Liver (tissue), 9 donors: ENCODE results near the gene SPOP. TPM values are rescaled to one million over a fixed set of nuclear protein-coding genes. Genes with fewer than 3 reads are reported as not detected.

Experiments
- DNase-seq: peaks from one replicate; pipeline ENCODE4 v3.0.0-alpha.2; 2017; ENCODE audit warnings: low spot score
- H3K27ac ChIP-seq, 2 donors: one replicate each; pipeline ENCODE4 v1.7.0; 2013; ENCODE audit warnings: inconsistent platforms in 2 of 2, low read length in 2 of 2, control low read depth in 1 of 2, low read depth in 1 of 2, mild to moderate bottlenecking in 1 of 2
- H3K27me3 ChIP-seq, 4 donors: one replicate each; pipeline versions ENCODE4 v1.6.1 to v1.7.0; 2013; ENCODE audit warnings: low read length in 3 of 4, inconsistent platforms in 1 of 4, mild to moderate bottlenecking in 1 of 4, moderate library complexity in 1 of 4; ENCODE audit not compliant: control insufficient read depth in 4 of 4, insufficient read depth in 4 of 4
- H3K36me3 ChIP-seq, 4 donors: one replicate each; pipeline versions ENCODE4 v1.6.1 to v1.7.0; 2013; ENCODE audit warnings: low read length in 3 of 4, mild to moderate bottlenecking in 3 of 4, low read depth in 1 of 4, moderate library complexity in 1 of 4; ENCODE audit not compliant: control insufficient read depth in 4 of 4, insufficient read depth in 3 of 4
- H3K4me1 ChIP-seq, 4 donors: one replicate each; pipeline versions ENCODE4 v1.6.1 to v1.7.0; 2013; ENCODE audit warnings: low read length in 3 of 4, mild to moderate bottlenecking in 3 of 4, moderate library complexity in 1 of 4; ENCODE audit not compliant: control insufficient read depth in 4 of 4, insufficient read depth in 4 of 4
- H3K4me3 ChIP-seq, 3 donors: one replicate each; pipeline versions ENCODE4 v1.6.1 to v1.7.0; 2013; ENCODE audit warnings: low read length in 3 of 3, control low read depth in 1 of 3, low read depth in 1 of 3, mild to moderate bottlenecking in 1 of 3
- H3K9ac ChIP-seq, 2 donors: one replicate each; pipeline ENCODE4 v1.7.0; 2013; ENCODE audit warnings: low read length in 2 of 2, mild to moderate bottlenecking in 2 of 2, moderate library complexity in 2 of 2, control low read depth in 1 of 2, low read depth in 1 of 2
- H3K9me3 ChIP-seq, 4 donors: one replicate each; pipeline versions ENCODE4 v1.6.1 to v1.7.0; 2013; ENCODE audit warnings: low read length in 3 of 4; ENCODE audit not compliant: control insufficient read depth in 4 of 4
- ATF3 ChIP-seq: IDR thresholded peaks from 2 replicates; pipeline ENCODE4 v1.6.1; 2016; ENCODE audit warnings: antibody characterized with exemption
- FOXA1 ChIP-seq: IDR thresholded peaks from 2 replicates; pipeline ENCODE4 v1.6.1; 2016; ENCODE audit warnings: antibody characterized with exemption
- FOXA2 ChIP-seq: IDR thresholded peaks from 2 replicates; pipeline ENCODE4 v1.6.1; 2016; ENCODE audit warnings: antibody characterized with exemption
- GABPA ChIP-seq, 2 donors: IDR thresholded peaks in 1 of 2; conservative IDR thresholded peaks in 1 of 2; 2 replicates each; pipeline ENCODE4 v1.6.1; 2016; ENCODE audit warnings: antibody characterized with exemption in 2 of 2, mild to moderate bottlenecking in 1 of 2, moderate library complexity in 1 of 2
- HNF4G ChIP-seq: IDR thresholded peaks from 2 replicates; pipeline ENCODE4 v1.6.1; 2016; ENCODE audit warnings: antibody characterized with exemption
- MAX ChIP-seq: IDR thresholded peaks from 2 replicates; pipeline ENCODE4 v1.6.1; 2016; ENCODE audit warnings: antibody characterized with exemption
- NR2F2 ChIP-seq: IDR thresholded peaks from 2 replicates; pipeline ENCODE4 v1.6.1; 2016; ENCODE audit warnings: antibody characterized with exemption
- RAD21 ChIP-seq, 2 donors: IDR thresholded peaks; 2 replicates each; pipeline ENCODE4 v1.6.1; 2016; ENCODE audit warnings: antibody characterized with exemption in 2 of 2, mild to moderate bottlenecking in 2 of 2
- REST ChIP-seq: IDR thresholded peaks from 2 replicates; pipeline ENCODE4 v1.6.1; 2016; ENCODE audit warnings: antibody characterized with exemption, mild to moderate bottlenecking
- RXRA ChIP-seq, 2 donors: IDR thresholded peaks; 2 replicates each; pipeline ENCODE4 v1.6.1; 2017 to 2018; ENCODE audit warnings: antibody characterized with exemption in 2 of 2, mild to moderate bottlenecking in 1 of 2
- SP1 ChIP-seq: IDR thresholded peaks from 2 replicates; pipeline ENCODE4 v1.6.1; 2018; ENCODE audit warnings: antibody characterized with exemption, mild to moderate bottlenecking
- YY1 ChIP-seq: IDR thresholded peaks from 2 replicates; pipeline ENCODE4 v1.6.1; 2016; ENCODE audit warnings: antibody characterized with exemption, mild to moderate bottlenecking
- WGBS: extraction: QIAGEN DNeasy Blood & Tissue Kit; methylation state at CpG from one replicate; pipeline ENCODE4 v1.1.7; 2013; 5-methylcytosine and 5-hydroxymethylcytosine counted together
- polyA plus RNA-seq, 2 donors: library from polyadenylated mRNA; stranded (reverse) in 1 of 2; unstranded in 1 of 2; fragments of 200-250 nt in 1 of 2; fragments of >200 nt in 1 of 2; fragmentation: Nextera tagmentation in 1 of 2; extraction: Ambion mirVana in 1 of 2; gene quantifications; one replicate each; pipeline versions ENCODE4 v1.2.1 to v1.2.3, GENCODE V29; 2013 to 2015
- total RNA-seq, 2 donors: library from RNA; depleted of rRNA; stranded (reverse); fragments of >200 nt; gene quantifications; one replicate each; pipeline ENCODE4 v1.2.3, GENCODE V29; 2014
- donor health status: healthy.
- donor health status: healthy.
- donor health status: healthy.
- donor health status: healthy.
- donor health status: healthy.

SPOP gene
- total and polyA plus RNA-seq, 4 donors = 21.6 to 50.8 (median 42.4) TPM

- TF ChIP-seq REST (no peak), SP1 (no peak), FOXA1 (no peak)
These were observed 11.0 kb upstream of the SPOP start (continued) for GRCh38 chr17:49688848-49689247.

- no peak overlapping the region for H3K4me3 ChIP-seq
- 56% methylated on average over 10 of the region's 10 CpGs for WGBS
- H3K27ac ChIP-seq = peak overlapping the region in 1 of 2 donors; percentile 32
- DNase-seq = no peak
- H3K9me3 ChIP-seq = no peaks in the 10 kb centered on the region
- TF ChIP-seq HNF4G = no peak
- peak in 1 of 2 donors; percentile 20 for TF ChIP-seq RXRA (IDR thresholded peaks at IDR 0.05)
- peak; percentile 55 for TF ChIP-seq NR2F2
- peak in 1 of 2 donors; percentile 5 for TF ChIP-seq RAD21 (IDR thresholded peaks at IDR 0.05)
- peak; percentile 35 for TF ChIP-seq SP1
- TF ChIP-seq YY1 = no peak
- TF ChIP-seq REST = no peak
- no peak for TF ChIP-seq ATF3
- TF ChIP-seq GABPA (IDR thresholded peaks at IDR 0.05 in 1 of 2, conservative IDR thresholded peaks at IDR 0.05 in 1 of 2) = peak; percentile 35 to 64
- TF ChIP-seq FOXA2 = no peak
- peak; percentile 95 for TF ChIP-seq MAX
- no peaks in the 10 kb centered on the region for H3K4me1 ChIP-seq
- no peaks in the 10 kb centered on the region for H3K36me3 ChIP-seq
- no peaks in the 10 kb centered on the region for H3K27me3 ChIP-seq
- no peak overlapping the region for H3K9ac ChIP-seq
These were observed 10.1 kb upstream of the SPOP start for GRCh38 chr17:49687878-49688491.
